Activated CD4-positive, alpha-beta T cell treated with anti-CD3 and anti-CD28 coated beads for 36 hours (primary cell): ENCODE data around the gene HOXB2. TPM values are rescaled to one million over a fixed set of nuclear protein-coding genes. Genes with fewer than 3 reads are reported as not detected.

Source experiments
- ATAC-seq: fragments of 200-7000 bp; cut with Tn5 transposase; one replicate; pipeline ENCODE4 v1.10.0; 2021; ENCODE audit warnings: mild to moderate bottlenecking, moderate library complexity
- CTCF ChIA-PET: fragments of 350-600 bp; sonication (Branson Sonifier 250); formaldehyde crosslinking; loops from one replicate; lab custom pipeline; 2021; ENCODE audit warnings: antibody characterized with exemption; lab: Charles Lee
- POLR2A ChIA-PET: fragments of 350-600 bp; sonication (Branson Sonifier 250); formaldehyde crosslinking; loops from one replicate; lab custom pipeline; 2021; ENCODE audit warnings: antibody characterized with exemption, inconsistent platforms; lab: Charles Lee
- DNase-seq: peaks from one replicate; pipeline ENCODE4 v3.0.0-alpha.2; 2020
- H3K27ac Mint-ChIP-seq: one replicate; pipeline ENCODE4 v1.8.0; 2021; ENCODE audit warnings: mixed read lengths
- H3K27me3 Mint-ChIP-seq: one replicate; pipeline ENCODE4 v1.8.0; 2021; ENCODE audit warnings: mixed read lengths
- H3K36me3 Mint-ChIP-seq: one replicate; pipeline ENCODE4 v1.8.0; 2021; ENCODE audit warnings: low read depth, mixed read lengths
- H3K4me1 Mint-ChIP-seq: one replicate; pipeline ENCODE4 v1.8.0; 2021; ENCODE audit warnings: mixed read lengths
- H3K4me3 Mint-ChIP-seq: one replicate; pipeline ENCODE4 v1.8.0; 2021; ENCODE audit warnings: mild to moderate bottlenecking, moderate library complexity, mixed read lengths
- H3K9me3 Mint-ChIP-seq: one replicate; pipeline ENCODE4 v1.8.0; 2021; ENCODE audit warnings: low read depth, mixed read lengths
- intact Hi-C, 2 experiments: fragments of 100-400 bp; cut with DNase I in 1 of 2; cut with micrococcal nuclease in 1 of 2; formaldehyde crosslinking; loops; one replicate each; pipeline versions ENCODE4 v1.14.2 to v1.15.1; 2022 to 2024; cut with DNase I, micrococcal nuclease
- total RNA-seq, 2 experiments: library from RNA; stranded (reverse); gene quantifications; one replicate each; pipeline ENCODE4 v1.2.3, GENCODE V29; 2021

HOXB2 gene
- total RNA-seq, 2 experiments from 2014 or later: 2.8 to 3.3 TPM

DNA sequence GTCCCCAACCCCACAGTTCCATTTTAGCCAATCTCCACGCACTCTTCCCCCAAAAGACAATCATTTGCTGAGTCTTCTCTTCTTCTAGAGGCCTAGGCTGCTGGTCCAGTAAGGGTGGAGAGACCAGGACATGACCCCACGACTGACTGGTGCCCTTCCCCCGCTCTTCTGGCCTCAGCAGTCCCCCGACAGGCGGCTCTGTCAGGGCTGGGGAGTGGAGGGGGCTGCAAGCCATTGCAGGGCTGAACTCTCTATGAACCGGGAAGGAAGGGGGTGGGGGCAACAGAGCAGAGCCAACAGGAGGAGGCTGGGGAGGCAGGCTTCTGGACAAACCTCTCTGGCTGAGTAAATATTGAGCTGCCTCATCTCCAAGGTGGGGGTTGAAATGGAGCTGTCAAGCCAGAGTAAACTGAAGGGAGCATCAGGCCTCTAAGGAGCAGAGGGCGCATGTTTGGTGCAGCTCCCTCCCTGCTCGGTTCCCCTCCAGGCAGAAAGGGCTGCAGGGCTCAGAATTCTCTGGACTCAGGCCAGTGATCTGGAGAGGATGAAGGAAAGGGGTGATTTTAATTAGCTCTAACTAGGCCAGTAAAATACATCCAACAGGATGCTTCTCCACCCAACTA is 22.8 kb downstream of the HOXB2 start:
- no peaks in the 10 kb centered on the region for H3K9me3 Mint-ChIP-seq
- no peaks in the 10 kb centered on the region for H3K4me1 Mint-ChIP-seq
- CTCF ChIA-PET: interaction anchor here (0.6 to 1.6 kb wide), 8 partner anchors 9 to 1070 kb away, joined by 3 to 9 read pairs (median 3); no protein-coding TSS in a partner anchor
- POLR2A ChIA-PET: no interaction called here
- intact Hi-C loops: no loop called here
- peaks cover 46% of the 10 kb centered on the region for H3K27me3 Mint-ChIP-seq
- no peak overlapping the region for H3K4me3 Mint-ChIP-seq
- no peaks in the 10 kb centered on the region for H3K36me3 Mint-ChIP-seq
- no peak overlapping the region for H3K27ac Mint-ChIP-seq
- DNase-seq (no peak), ATAC-seq (no peak)

DNA sequence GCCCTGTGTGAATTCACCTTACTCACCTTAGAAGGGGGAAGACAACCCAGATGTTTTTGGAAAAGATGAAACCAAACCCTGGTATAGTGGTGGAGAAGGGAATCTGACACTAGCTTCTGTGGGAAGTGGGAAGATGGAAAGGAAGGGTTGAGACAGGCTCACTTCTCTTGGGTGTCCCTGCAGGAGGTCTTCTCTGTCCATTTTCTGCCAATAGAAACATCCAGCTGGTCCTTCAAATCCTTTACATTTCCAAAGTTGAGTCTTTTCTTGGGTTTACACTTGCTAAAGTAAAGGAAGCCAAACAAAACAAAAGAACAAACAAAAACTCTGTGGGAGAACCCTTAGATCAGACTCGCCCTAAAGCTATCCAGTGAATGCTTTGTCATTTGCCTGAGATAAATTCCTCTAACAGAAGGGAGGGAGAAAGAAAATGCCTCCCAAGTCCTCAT is 24.3 kb downstream of the HOXB2 start:
- no peak overlapping the region for H3K4me3 Mint-ChIP-seq
- no peak overlapping the region for H3K27ac Mint-ChIP-seq
- intact Hi-C loops: no loop called here
- ATAC-seq (no peak), DNase-seq (no peak)
- no peaks in the 10 kb centered on the region for H3K9me3 Mint-ChIP-seq
- CTCF ChIA-PET: interaction anchor here (0.6 kb wide), 1 partner anchor 1005 kb away, joined by 4 read pairs; no protein-coding TSS in a partner anchor
- no peaks in the 10 kb centered on the region for H3K36me3 Mint-ChIP-seq
- H3K4me1 Mint-ChIP-seq: no peaks in the 10 kb centered on the region
- POLR2A ChIA-PET: no interaction called here
- peaks cover 42% of the 10 kb centered on the region for H3K27me3 Mint-ChIP-seq

DNA sequence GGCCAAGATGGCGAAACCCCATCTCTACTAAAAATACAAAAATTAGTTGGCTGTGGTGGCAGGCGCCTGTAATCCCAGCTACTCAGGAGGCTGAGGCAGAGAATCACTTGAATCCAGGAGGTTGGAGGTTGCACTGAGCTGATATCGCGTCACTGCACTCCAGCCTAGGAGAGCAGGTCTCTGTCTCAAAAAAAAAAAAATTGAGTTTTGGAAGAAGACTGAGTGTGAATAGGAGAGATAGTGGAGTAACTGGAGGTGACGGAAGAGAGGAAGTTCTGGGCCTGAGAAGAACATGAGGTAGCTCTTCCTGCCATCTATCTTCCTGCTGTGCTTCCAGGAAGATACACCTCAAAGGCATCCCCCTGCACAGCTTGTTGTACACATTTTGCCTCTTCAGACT is 25.5 kb downstream of the HOXB2 start:
- intact Hi-C loops: no loop called here
- ATAC-seq (no peak), DNase-seq (no peak)
- no peaks in the 10 kb centered on the region for H3K36me3 Mint-ChIP-seq
- no peaks in the 10 kb centered on the region for H3K9me3 Mint-ChIP-seq
- ChIA-PET CTCF (interaction anchor here (0.6 kb wide), 1 partner anchor 166 kb away, joined by 3 read pairs; no protein-coding TSS in a partner anchor), POLR2A (interaction anchor here (0.7 kb wide), 1 partner anchor 21 kb away, joined by 9 read pairs; no protein-coding TSS in a partner anchor)
- no peak overlapping the region for H3K4me3 Mint-ChIP-seq
- H3K4me1 Mint-ChIP-seq: no peaks in the 10 kb centered on the region
- H3K27me3 Mint-ChIP-seq: peaks cover 48% of the 10 kb centered on the region
- no peak overlapping the region for H3K27ac Mint-ChIP-seq

DNA sequence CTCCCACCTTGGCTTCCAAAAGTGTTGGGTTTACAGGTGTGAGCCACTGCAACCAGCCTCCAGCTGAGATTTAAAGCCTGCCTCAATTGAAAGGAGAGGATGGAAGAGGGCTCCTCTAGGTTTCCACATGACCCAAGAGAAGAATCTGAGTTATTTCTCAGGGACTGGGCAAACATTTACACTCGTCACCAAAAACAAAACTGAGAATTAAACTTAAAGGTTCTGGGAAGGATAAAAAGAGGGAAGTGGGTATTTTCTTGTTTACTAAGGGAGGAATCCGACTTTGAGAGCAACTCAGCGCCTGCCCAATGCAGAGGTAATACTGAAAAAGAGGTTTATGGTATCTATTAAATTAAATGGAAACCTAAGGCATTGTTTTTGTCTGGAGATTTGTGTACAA is 27.4 kb downstream of the HOXB2 start:
- H3K36me3 Mint-ChIP-seq: no peaks in the 10 kb centered on the region
- ChIA-PET POLR2A (no interaction called here), CTCF (interaction anchor here (0.6 kb wide), 1 partner anchor 786 kb away, joined by 3 read pairs; no protein-coding TSS in a partner anchor)
- no peaks in the 10 kb centered on the region for H3K4me1 Mint-ChIP-seq
- H3K4me3 Mint-ChIP-seq: no peak overlapping the region
- DNase-seq (no peak), ATAC-seq (no peak)
- H3K9me3 Mint-ChIP-seq: no peaks in the 10 kb centered on the region
- no peak overlapping the region for H3K27ac Mint-ChIP-seq
- peaks cover 52% of the 10 kb centered on the region for H3K27me3 Mint-ChIP-seq
- intact Hi-C loops: no loop called here

DNA sequence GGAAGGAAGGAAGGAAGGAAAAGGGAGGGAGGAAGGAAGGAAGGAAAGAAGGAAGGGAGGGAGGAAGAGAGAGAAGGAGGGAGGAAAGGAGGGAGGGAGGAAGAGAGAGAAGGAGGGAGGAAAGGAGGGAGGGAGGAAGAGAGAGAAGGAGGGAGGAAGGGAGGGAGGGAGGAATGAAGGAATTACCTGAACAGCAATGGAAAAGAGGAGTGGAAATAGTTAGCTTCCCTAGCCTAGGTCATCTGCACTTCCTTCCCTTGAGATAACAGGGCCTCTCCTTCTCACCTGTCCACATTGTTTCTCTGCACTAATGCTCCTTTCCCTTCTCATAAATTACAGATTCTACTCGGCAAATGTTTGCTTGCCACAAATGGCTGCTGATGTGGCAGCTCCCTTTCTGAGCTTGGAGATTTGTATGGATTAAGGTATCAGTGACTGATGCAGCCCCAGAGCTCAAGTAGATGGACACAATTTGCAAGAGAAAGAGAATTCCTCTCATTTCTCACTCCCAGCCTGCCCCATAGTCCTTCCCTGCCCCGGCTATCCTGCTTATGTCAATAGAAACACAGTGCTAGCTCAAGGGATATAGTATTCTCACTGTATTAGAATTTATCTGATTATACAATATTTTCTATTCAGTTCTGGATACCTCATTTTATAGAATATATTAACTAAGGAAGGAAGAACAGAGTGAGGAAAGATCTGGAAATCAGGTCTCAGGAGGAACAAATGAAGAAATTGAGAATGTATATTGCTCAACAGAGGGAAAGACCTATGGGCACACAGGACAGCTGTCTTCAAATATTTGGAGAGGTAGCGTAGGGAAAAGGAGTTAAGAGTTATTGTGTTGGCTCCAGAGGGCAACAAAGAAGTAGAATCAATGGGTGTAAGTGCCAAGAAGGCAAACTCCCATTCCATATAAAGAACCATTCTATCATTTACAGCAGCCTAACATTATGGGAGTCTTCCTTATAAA is 28.7 kb downstream of the HOXB2 start:
- Mint-ChIP-seq H3K4me1 (peaks cover 7% of the 10 kb centered on the region), H3K4me3 (no peak overlapping the region), H3K9me3 (no peaks in the 10 kb centered on the region), H3K27me3 (peaks cover 53% of the 10 kb centered on the region), H3K27ac (no peak overlapping the region), H3K36me3 (no peaks in the 10 kb centered on the region)
- DNase-seq (no peak), ATAC-seq (no peak)
- CTCF ChIA-PET: interaction anchor here (0.6 to 0.8 kb wide), 4 partner anchors 10 to 161 kb away, joined by 3 to 4 read pairs (median 3); no protein-coding TSS in a partner anchor
- intact Hi-C loops: no loop called here
- POLR2A ChIA-PET: no interaction called here

DNA sequence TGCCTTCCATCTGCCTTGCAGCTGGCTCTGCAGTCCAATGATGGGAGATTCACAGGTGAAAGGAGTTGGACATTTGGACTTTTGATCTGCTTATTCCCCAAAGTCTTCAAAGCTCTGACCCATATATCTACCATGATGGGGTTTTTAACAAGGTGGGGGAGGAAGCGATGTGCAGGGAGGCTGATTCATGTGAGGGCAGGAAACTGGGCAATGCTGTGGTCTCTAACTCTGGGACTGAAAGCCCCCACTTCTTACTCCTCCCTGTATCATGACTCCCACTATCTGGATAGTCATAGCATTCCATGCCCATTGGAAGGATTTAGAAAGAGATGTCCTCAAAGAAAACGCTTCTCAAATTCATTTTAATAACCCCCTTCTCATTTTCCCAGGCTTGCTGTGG is 30.4 kb downstream of the HOXB2 start:
- Mint-ChIP-seq H3K4me1 (peaks cover 16% of the 10 kb centered on the region), H3K27ac (no peak overlapping the region), H3K4me3 (no peak overlapping the region), H3K36me3 (no peaks in the 10 kb centered on the region), H3K9me3 (no peaks in the 10 kb centered on the region), H3K27me3 (peaks cover 45% of the 10 kb centered on the region)
- CTCF ChIA-PET: interaction anchor here (0.7 kb wide), 2 partner anchors 11 to 364 kb away, joined by 3 to 4 read pairs; no protein-coding TSS in a partner anchor
- POLR2A ChIA-PET: no interaction called here
- ATAC-seq (no peak), DNase-seq (no peak)
- intact Hi-C loops: no loop called here

DNA sequence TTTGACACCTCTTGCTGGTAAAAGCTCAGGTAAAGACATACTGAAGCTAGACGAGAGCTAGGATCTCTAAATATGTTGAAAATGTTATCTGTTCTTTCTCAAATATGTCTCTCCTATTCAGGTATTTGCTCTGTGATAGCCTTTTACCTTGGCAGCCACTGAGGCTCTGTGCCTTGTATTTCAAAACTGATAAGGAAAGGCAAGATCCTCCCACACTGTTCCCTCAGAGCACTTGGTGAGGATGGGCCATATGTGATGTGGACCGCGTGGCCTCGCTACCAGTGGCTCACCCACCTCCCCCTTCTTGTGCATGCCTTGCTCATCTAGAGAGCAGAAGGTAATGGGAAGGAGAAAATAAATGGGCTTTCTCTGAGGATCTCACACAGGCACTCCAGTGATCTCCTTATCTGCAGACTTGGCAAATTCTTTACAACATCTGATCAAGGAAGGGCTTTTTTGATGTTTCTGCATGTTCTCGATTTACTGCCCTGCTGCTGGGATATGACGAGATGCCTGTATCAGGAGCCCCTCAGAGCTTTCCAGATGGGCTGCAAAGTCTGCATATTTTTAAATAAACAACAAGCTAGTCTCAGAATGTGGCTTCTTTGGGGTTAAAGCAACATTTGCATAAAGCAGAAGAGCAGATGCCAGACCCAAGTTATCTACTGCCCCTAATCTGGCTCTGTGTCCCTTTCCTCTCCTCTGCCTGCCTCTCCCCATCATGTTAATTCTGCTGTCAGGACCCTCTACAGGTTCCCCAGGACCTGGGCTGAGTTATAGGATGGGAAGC is 31.0 kb downstream of the HOXB2 start:
- H3K27me3 Mint-ChIP-seq: peaks cover 42% of the 10 kb centered on the region
- peaks cover 16% of the 10 kb centered on the region for H3K4me1 Mint-ChIP-seq
- no peaks in the 10 kb centered on the region for H3K36me3 Mint-ChIP-seq
- DNase-seq (no peak), ATAC-seq (no peak)
- CTCF ChIA-PET: interaction anchor here (0.6 to 1.4 kb wide), 6 partner anchors 9 to 722 kb away, joined by 3 to 4 read pairs (median 3); no protein-coding TSS in a partner anchor
- no peaks in the 10 kb centered on the region for H3K9me3 Mint-ChIP-seq
- no peak overlapping the region for H3K27ac Mint-ChIP-seq
- intact Hi-C loops: no loop called here
- POLR2A ChIA-PET: no interaction called here
- no peak overlapping the region for H3K4me3 Mint-ChIP-seq

DNA sequence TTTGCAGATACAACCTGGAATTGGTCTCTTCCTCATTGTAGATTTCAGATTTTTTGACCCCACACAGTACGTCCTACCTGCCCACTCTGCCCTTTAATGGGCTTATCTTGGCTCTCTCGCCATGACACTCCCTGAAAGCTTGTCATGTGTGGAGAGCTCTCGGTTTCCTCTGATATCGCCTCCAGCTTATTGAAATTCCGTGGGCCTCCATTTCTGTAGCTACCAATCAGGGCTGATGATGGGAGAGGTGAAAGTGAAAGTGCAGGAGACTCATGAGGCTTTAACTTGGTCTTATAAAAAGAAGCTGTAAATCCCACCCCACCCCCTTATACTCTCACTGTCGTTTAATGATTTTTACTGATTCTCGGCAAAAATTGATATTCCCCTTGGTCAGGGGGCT is 31.8 kb downstream of the HOXB2 start:
- Mint-ChIP-seq H3K4me1 (peaks cover 16% of the 10 kb centered on the region), H3K36me3 (no peaks in the 10 kb centered on the region), H3K4me3 (no peak overlapping the region), H3K27ac (no peak overlapping the region), H3K27me3 (peaks cover 45% of the 10 kb centered on the region), H3K9me3 (no peaks in the 10 kb centered on the region)
- ChIA-PET CTCF (interaction anchor here (1.0 to 1.4 kb wide), 3 partner anchors 9 to 162 kb away, joined by 3 read pairs; no protein-coding TSS in a partner anchor), POLR2A (no interaction called here)
- no peak for ATAC-seq
- intact Hi-C loops: no loop called here
- DNase-seq: no peak

DNA sequence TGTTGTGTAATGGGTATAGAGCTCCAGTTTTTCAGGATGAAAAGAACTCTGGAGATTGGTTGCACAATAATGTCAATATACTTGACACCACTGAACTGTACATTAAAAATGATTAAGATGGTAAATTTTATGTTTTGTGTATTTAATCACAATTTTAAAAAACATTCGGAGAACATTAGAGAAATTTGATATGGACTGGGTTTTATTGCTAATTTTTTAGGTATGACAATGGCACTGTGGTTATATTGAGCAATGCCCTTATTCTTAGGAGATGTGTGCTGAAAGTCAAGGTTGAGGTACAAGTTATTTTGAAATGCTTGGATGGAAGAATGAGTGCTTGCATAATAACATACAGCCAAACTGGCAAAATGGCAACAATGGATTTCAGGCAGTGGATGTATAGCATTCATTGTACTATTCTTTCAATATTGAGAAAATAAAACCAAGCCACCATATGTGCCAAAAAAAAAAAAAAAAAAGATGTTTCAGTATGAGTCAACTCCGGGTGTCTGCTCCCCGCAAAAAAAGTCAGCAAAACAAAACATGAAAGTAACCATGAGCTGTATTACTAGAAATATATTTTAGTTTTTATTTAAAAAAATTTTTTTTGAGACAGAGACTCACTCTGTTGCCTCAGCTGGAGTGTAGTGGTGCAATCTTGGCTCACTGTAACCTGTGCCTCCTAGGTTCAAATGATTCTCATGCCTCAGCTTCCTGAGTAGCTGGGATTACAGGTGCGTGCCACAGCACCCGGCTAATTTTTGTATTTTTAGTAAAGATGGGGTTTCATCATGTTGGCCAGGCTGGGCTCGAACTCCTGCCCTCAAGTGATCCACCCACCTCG is 33.9 kb downstream of the HOXB2 start:
- peak overlapping the region; percentile 42 for H3K27ac Mint-ChIP-seq
- ATAC-seq (peak; percentile 95), DNase-seq (peak; percentile 59)
- ChIA-PET CTCF (interaction anchor here (0.6 to 1.7 kb wide), 3 partner anchors 11 to 213 kb away, joined by 3 to 4 read pairs (median 3); no protein-coding TSS in a partner anchor), POLR2A (interaction anchor here (0.7 kb wide), 1 partner anchor 151 kb away, joined by 4 read pairs; no protein-coding TSS in a partner anchor)
- peaks cover 17% of the 10 kb centered on the region for H3K4me1 Mint-ChIP-seq
- peaks cover 39% of the 10 kb centered on the region for H3K27me3 Mint-ChIP-seq
- intact Hi-C loops: no loop called here
- H3K9me3 Mint-ChIP-seq: no peaks in the 10 kb centered on the region
- H3K36me3 Mint-ChIP-seq: no peaks in the 10 kb centered on the region
- no peak overlapping the region for H3K4me3 Mint-ChIP-seq

DNA sequence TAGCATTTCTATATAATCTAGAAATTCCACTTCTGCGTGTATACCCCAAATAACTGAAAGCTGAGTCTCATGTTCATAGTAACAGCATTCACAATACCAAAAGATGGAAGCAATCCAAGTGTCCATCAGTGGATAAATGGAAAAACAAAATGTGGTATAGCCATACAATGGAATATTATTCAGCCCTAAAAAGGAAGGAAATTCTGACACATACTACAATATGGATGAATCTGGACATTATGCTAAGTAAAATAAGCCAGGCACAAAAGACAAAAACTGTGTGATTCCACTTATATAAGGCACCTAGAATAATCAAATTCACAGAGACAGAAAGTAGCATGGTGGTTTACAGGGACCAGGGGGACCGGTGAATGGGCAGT is 34.5 kb downstream of the HOXB2 start:
- no peaks in the 10 kb centered on the region for H3K36me3 Mint-ChIP-seq
- H3K4me1 Mint-ChIP-seq: peaks cover 23% of the 10 kb centered on the region
- DNase-seq: no peak
- ChIA-PET POLR2A (no interaction called here), CTCF (interaction anchor here (1.1 kb wide), 1 partner anchor 251 kb away, joined by 3 read pairs; no protein-coding TSS in a partner anchor)
- no peak overlapping the region for H3K27ac Mint-ChIP-seq
- peaks cover 35% of the 10 kb centered on the region for H3K27me3 Mint-ChIP-seq
- ATAC-seq: no peak
- no peak overlapping the region for H3K4me3 Mint-ChIP-seq
- no peaks in the 10 kb centered on the region for H3K9me3 Mint-ChIP-seq
- intact Hi-C loops: no loop called here
